SIG-M5 (cell line): Measurements from ENCODE around the gene RMND1.
"Not testable (repeated sequence)": the region's sequence is repeated elsewhere in the genome, so short reads cannot be mapped to it uniquely, and the experiment has no call there.

ENCODE experiments used
- DNase-seq: peaks from one replicate; lab custom pipeline; 2025; lab: John Stamatoyannopoulos, UW

Gene RMND1

DNA sequence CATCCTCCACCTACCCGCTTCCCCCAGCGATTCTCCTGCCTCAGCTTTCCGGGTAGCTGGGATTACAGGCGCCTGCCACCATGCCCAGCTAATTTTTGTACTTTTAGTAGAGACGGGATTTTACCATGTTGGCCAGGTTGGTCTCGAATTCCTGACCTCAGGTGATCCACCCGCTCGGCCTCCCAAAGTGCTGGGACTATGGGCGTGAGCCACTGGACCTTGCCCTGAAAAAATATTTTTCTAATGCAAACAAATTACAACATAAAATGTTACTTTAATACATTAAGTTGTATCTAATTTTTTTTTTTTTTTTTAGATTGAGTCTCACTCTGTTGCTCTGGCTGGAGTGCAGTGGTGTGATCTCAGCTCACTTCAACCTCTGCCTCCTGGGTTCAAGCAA, 69.3 kb downstream of the RMND1 start:
- not testable (repeated sequence) for DNase-seq

DNA sequence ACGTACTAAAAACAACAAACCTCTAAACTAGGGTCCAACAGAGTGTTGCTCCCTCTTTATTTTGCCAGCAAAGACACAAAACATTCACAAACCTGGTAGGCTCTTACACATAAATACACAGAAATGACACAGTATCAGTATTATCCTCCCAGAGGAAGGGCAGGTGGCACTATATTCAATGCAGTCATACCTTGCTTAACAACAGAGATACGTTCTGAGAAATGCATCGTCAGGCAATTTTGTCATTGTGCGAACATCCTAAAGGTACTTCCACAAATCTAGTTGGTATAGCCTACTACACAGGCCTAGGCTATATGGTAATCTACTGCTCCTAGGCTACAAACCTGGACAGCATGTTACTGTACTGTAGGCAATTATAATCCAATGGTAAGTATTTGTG, 70.2 kb downstream of the RMND1 start:
- no peak for DNase-seq

DNA sequence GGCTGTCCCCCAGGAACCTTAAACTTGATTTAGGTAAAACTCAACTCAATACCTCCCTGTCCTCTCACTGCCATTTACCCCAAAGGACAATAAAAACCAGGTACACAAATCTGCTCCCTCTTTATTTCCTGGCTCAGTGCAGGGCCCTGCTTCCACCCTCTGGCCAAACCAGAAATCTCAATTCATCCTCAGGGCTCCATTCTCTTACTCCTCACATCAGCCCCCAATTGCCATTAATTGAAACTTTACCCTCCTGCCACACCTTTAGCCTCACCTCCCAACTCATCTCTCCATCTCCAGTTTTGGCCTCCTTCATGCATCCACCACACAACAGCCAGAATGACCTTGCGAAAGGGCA, 71.1 kb downstream of the RMND1 start:
- no peak for DNase-seq

DNA sequence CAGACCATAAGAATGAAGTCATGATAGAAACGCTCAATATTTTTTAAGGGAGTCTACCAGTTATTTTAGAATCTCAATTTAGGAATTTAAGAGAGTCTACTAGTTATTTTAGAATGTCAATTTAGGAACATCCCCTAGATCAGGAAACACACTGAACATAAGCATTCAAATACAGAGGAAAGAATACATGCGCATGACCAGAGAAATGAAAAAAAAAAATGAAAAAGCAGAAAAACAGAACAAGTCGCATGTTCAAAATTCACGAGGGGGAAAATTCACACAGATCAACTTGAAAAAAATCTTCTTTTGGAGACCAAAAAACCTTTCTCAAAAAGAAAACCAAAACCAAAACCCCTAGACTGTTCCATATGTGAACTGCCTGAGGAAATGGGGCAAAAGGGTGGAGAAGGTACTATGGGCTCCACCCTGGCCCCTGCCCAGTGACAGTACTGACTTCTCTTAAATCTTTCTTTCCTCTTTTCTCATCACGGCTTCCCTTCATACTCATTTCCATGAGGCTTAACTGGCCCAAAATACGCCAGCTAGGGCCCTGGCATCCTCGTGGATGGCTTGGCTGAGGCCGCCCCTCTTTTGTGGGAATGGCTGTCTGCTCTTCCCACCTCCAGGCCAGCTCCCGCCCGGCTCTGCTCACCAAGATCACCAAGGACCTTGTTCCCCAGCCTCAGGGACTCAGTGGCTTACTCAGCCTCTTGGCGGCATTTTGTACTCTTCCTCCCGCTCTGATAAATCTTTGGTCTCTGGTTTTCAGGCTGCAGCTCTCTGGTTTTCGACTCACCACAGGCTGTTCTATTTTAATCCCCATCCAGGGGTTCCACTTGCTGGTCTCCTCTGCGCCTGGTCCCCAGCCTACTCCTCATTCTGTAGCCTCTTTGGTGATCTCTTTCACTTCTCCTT, 71.7 kb downstream of the RMND1 start:
- no peak for DNase-seq

DNA sequence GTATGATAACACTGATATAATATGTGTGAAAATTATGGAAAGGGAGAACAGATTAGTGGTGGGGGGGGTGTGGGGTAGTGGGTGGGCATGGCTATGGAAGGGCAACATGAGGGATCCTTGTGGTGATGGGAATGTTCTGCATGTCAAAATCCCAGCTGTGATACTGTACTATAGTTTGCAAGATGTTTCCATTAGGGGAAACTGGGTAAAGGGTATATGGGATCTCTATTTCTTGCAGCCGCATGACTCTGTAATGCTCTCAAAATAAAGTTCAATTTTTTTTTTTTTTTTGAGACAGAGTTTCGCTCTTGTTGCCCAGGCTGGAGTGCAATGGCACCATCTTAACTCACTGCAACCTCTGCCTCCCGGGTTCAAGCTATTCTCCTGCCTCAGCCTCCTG, 74.8 kb downstream of the RMND1 start:
- no peak for DNase-seq

DNA sequence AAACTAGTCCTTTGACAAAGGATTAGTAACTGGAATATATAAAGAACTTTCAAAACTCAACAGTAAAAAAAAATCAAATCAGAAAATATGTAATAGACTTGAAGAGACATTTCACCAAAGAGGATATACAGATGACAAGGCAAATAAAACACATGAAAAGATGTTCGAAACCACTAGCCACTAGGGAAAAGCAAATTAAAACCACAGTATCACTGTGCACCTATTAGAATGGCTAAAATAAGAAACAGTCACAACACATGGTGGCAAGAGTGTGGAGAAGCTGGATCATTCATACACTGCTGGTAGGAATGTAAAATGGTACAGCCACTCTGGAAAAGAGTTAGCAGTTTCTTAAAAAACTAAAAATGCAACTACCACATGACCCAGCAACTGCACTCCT, 75.5 kb downstream of the RMND1 start:
- DNase-seq: no peak

DNA sequence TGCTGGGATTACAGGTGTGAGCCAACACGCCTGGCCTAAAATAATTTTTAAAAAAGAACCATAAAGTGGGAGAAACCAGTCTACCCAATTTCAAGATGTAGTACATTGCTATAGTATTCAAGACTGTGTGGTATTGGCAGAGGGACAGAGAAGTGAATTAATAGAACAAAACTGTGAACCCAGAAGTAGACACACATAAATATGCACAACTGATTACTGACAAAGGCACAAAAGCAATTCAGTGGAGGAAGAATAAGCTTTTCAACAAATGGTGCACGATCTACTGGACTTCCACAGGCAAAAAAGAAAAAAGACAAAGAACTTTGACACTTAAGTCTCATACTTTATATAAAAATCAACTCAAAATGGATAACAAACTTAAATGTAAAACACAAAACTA, 76.1 kb downstream of the RMND1 start:
- DNase-seq: no peak

DNA sequence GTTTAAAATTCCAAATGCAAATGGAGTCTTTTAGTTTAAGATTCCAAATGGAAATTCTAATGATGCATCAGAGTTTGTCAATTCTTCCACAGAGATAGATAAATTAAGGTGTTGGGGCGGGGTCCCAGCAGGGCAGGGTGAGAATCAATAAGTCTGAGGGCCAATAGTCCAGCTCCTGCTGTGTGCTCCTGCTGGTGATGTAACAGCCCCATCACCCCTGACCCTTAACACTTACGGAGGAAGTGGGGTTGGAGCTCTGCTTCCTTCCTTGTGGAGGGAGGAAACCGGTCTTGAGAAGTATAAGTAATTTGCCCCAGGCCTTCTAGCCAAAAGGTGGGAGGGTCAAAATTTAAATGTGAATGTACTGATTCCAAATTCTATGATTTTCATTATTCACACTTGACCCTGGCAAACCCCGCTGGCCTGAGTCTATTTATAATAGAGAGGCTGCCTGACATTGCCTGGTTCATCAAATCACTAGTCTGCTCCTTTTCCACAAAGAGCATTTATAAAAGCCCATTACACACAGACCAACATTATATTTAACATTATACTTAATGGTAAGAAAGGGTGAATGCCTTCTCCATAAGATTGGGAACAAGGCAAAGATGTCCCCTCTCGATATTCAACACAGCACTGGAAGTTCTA, 77.8 kb downstream of the RMND1 start:
- no peak for DNase-seq

DNA sequence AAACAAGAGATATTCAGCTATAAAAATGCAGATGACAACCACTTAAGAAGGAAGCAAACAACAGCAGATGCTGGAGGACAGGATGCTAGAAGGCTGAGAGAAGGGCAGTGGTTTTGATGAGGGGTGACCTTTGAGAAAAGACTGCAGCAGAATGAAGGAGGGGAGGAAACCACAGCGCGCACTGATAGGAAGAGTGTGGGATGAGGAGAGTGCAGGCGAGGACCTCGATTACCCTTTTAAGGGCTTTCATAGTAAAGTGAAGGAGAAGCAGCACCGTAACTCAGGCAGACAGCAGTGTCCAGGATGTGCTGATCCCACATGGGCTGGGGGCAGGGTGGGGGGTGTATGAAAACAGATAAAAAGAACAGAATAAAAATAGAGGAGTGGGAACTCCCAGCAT, 79.8 kb downstream of the RMND1 start:
- no peak for DNase-seq

DNA sequence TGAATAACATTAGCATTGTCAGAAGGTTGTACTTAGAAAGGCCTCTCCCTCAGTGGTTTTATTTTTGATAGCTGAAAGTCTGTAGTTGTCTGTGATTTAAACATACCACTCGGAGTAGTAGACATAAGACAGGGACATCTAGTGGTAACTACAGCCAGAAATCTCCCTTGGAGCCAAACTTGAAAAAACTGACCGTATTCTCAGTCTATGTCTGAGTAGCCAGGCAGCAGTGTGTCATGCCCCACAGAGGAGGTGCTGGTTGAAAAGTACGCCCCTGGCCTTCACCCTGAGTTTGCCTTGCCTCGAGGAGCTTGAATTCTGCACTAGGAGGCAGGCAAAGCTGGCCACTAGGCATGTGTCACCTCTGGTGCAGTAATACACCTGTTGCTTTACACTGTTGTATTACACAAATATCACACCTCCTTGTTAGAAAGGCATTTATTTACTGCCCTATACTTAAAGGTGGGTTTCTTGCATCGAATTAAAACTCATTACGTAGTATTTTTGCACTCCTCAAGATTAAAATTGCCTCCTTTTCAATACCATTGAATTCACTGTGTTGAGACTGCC, 81.3 kb downstream of the RMND1 start:
- DNase-seq: no peak

DNA sequence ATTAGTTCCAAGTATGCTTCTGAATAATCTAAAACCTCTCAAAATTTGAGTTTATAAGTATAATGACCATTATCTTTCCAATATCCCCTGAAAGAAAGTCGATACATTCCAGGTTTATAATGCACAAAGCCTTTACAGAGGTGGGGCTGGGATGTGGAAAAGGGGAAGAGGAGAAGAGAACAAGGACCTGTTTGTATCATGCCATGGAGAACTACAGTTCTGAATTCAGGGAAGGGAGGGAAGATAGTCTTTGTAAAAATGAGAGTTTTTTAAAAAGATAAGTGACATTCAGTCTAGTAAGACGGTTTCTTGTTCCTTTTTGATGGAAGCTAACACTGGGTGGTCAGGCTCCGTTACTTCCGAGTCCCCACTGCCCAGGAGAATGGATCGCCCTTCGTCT, 86.7 kb downstream of the RMND1 start:
- DNase-seq: no peak

DNA sequence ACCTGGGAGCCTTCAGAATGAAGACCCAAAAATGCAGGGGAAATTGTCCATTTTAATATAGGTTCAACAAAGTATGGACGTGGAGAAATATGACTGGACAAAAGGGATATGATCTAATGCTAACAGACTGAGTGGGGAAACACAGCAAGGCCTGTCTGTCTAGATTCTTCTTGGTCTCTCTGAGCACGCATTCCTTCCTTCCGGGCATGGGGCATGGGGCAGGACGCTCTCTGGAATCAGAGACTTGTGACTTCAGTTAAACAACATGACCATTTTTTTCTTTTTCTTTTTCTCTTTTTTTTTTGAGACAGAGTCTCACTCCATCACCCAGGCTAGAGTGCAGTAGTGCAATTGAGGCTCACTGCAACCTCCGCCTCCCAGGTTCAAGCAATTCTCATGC, 92.4 kb downstream of the RMND1 start:
- DNase-seq: no peak

DNA sequence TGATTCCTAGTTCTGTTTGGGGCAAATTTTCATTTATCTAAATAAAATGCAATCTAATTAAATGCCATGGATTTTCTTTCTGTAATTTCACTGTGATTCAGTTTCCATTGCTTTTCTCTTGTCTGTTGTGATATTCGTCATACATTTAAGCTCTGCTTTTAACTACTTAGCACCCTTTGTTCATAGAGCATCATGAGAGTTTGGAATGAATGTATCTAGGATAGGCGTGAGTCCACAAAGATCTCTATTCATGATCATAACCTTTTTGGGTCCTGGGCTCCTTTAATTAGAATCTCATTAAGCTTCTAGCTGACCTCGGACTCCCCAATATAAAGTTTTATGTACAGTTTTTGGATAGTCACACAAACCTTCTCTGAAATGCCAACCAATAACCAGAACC, 93.5 kb downstream of the RMND1 start:
- no peak for DNase-seq

DNA sequence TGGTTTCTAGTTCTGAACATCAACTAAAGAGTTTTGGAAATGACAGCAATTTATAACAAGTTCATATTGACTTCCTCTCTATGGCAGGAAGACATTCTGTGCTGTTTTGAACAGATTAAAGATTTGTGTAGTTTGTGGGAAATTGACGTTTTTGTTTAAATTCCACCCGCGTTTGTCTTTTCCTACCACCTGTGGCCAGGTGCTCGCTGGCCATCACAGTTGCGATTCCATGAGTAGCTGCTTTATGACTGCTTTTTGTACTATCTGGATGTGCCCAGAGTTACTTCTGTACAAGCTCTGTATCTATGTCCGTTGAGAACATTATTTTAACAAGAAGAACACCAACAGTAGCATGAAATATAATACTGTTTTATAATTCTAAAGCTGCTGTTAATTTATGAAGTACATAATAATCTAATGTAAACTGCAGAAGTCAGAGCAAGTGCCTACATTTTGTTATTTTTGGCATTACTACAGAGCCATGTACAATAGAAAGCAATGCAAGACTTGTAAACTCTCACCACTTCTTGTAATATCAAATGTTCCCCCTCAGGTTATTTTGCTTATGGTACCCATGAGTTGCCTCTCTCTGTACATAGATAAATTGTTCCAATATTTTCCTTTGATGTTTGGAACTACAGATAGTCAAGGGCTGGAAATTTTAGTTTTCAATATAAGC, 94.0 kb downstream of the RMND1 start:
- no peak for DNase-seq

DNA sequence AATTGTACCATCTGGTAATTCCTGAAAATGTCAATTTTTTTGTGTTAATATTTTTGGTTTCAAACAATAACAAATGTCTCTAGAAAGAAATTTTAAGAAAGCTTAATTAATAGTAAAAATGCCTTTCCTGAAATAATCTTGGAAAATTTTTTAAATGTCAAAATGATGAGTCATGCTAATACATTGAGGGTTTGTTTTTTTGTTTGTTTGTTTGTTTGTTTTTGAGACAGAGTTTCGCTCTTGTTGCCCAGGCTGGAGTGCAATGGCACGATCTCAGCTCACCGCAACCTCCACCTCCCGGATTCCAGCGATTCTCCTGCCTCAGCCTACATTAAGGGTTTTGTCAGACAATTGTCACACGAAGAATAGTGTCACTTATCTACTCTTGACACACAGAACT, 94.9 kb downstream of the RMND1 start:
- not testable (repeated sequence) for DNase-seq
